HG02943 (cell line): Measurements from ENCODE around the gene DES.
"Not testable (repeated sequence)": the region's sequence is repeated elsewhere in the genome, so short reads cannot be mapped to it uniquely, and the experiment has no call there.

ENCODE experiments used
- ATAC-seq: cut with Tn5 transposase; IDR thresholded peaks from one replicate; pipeline ENCODE4 v1.9.1; 2021; ENCODE audit warnings: mild to moderate bottlenecking, low read depth, moderate library complexity; ENCODE audit not compliant: unreplicated experiment

The DES gene

DNA sequence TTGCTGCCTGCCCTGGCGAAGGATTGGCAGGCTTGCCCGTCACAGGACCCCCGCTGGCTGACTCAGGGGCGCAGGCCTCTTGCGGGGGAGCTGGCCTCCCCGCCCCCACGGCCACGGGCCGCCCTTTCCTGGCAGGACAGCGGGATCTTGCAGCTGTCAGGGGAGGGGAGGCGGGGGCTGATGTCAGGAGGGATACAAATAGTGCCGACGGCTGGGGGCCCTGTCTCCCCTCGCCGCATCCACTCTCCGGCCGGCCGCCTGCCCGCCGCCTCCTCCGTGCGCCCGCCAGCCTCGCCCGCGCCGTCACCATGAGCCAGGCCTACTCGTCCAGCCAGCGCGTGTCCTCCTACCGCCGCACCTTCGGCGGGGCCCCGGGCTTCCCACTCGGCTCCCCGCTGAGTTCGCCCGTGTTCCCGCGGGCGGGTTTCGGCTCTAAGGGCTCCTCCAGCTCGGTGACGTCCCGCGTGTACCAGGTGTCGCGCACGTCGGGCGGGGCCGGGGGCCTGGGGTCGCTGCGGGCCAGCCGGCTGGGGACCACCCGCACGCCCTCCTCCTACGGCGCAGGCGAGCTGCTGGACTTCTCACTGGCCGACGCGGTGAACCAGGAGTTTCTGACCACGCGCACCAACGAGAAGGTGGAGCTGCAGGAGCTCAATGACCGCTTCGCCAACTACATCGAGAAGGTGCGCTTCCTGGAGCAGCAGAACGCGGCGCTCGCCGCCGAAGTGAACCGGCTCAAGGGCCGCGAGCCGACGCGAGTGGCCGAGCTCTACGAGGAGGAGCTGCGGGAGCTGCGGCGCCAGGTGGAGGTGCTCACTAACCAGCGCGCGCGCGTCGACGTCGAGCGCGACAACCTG lies at the start of gene DES:
Gene DES, plus strand, starts transcription at position 223 of the 857 bp plus-strand sequence. Its CDS starts 86 bp downstream, at position 309.
- ATAC-seq: no peak

DNA sequence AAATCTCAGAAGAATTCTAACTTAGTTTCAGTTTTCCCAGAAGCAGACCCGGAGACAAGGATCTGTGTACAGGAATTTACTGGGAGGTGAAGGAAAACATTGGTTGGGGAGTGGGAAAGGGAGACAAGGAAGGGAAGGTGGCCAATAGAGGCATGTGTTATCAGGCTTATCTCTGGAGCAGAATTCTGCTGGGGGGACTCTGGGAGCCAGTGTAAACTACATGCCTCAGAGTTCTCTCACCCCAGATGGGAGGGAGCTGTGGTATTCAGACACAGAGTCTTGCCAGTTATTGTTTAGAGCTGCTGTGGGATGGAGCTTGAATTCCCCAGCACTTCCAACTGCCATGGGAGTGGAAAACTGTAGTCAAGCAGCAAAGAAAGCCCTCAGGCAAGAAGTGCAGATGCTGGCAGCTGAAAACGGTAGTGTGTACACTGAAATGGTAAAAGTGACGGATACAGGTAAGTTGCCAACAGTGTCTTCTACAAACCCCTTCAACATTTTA lies 49.4 kb upstream of the DES start:
- ATAC-seq: no peak

DNA sequence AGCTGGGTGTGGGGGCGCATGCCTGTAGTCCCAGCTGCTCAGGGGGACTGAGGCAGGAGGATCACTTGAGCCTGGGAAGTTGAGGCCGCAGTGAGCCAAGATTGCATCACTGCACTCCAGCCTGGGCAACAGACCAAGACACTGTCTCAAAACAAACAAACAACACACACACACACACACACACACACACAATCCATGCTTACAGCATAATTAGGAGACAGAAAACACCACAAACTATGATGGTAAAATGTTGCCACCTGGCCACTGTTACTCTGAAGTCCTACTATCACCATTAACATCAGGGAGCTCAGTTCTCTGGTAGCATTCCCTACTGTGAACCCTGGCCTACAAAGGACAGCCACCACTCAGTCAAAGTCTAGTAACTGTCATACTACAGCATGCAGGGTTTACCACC lies 48.7 kb upstream of the DES start:
- ATAC-seq: no peak

DNA sequence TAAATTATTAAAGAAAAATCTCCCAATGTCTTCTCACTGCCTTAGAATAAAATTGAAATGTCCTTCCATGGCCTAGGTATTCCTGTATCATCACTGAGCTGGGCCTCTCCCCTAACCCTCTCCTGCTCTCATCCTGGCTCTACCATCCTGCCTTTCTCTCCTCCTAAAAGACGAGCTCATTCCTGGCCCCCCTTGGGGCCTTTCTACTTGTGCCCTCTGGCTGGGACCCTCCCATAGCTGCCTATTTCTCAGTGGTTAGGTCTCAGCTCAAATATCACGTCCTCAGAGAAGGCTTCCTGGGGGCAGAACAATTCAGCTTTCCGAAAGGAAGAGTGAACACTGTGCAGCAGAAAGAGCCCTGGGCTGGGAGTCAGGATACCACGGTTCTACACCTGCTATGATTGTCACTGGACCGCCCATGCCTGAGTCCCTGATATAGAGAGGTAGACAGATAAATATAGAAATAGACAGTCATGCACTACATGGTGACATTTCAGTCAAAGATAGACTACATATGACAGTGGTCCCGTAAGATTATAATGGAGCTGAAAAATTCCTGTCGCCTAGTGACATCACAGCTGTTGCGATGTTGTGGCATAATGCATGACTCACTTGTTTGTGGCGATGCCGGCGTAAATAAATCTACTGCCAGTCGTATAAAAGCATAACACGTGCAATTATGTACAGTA lies 39.9 kb upstream of the DES start:
- ATAC-seq: no peak

DNA sequence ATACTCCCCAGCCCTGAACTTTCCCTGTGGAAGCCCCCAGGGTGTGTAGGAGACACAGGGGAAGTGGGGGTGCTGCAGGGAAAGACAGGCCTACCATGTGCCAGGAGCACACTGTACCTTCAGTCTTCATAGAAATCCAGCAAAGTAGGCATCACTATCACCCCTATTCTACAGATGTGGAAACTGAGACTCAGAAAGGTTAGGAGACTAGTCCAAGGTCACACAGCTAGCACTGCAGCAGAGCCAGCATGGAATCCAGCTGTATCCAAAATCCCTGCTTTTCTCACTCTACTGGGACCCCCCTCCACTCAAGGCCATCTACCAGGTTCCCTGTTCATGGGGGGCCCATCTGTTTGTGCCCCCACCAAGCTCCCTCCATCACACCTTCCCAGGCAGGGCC lies 37.3 kb upstream of the DES start:
- no peak for ATAC-seq

DNA sequence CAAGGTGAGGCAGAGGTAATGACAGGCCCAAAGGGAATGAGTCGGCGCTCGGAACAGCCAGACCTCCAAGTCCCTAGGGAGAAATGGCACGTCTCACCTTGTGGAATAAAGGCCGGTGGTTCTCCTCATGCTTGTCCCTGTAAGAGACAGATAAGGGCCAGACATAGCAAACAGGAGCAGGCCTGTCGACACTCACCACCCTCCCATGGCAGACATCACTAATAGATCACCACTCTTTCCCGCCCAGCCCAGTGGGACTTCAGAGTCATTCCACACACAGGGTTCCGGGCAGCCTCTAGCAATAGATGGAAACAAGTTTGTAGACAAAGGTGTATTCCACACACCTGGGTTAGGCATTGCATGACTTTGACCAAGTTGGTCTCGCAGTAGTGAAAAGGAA lies 36.7 kb upstream of the DES start:
- ATAC-seq: no peak

DNA sequence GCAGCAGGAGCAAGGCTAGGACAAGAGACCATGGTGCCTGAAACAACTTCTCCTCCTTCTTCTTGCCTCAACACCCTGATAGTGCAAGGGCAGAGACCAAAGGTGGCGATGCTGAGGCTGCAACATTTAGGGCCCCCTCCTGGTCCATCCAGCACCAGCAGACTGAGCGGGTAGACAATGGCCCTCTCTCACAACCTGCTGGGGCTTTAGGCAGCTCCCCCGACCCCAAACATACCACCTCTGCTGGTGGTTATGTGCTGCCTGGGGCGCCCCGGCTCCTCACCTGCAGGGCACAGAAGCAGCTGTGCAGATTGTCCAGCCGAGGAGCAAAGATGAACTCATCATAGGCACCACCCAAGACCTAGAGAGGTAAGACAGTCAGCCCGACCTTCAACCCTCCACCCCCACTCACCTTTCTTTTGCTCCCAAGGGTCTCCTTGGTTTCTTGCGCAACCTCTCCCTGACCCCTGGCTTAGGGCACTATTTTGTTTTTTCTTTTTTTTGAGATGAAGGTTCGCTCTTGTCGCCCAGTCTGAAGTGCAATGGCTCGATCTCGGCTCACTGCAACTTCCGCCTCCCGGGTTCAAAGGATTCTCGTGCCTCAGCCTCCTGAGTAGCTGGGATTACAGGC lies 34.0 kb upstream of the DES start:
- no peak for ATAC-seq

DNA sequence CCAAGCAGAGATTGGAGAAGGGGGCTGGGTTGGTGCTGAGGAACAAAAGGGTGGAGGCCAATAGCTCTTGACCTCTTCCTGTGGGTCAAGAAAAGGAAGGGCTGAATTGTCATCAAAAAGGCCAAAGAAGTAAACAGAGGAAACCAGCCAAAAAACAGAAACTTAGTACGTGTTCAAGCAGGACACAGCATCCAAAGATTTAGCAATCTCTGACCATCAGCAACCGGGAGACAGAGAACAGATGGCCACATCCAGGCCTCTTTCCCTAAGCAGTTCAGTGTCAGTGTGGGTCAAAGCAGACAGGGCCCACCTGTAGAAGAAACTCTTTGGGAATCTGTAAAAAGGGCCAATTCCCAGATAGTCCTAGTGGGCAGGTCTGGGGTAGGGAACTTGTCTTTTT lies 33.3 kb upstream of the DES start:
- no peak for ATAC-seq

DNA sequence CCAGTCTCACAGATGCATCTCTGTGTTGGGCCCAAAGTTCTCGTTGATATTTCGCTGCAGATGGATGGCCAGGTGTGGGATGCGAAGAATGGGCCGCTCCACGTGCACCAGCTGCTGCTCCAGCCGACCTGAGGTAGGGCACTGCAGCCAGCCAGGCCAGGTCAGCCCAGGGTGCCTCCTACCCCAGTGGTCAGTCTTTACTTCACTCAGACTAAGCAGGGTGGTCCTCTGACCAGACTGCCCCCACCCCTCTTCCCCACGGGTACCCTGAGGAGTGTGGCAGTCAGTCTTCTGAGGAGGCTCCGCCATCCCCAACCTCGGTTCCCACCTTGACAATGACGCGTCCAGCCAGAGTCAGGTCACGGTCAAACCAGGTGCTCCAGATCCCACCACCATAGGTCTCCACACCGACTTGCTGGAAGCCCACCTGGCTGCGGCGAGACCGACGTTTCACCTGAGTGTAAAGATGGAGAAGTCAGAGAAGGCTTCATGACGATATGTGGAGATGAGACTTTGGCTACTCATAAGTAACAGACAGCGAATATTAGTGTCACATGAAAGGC lies 32.1 kb upstream of the DES start:
- ATAC-seq: no peak

DNA sequence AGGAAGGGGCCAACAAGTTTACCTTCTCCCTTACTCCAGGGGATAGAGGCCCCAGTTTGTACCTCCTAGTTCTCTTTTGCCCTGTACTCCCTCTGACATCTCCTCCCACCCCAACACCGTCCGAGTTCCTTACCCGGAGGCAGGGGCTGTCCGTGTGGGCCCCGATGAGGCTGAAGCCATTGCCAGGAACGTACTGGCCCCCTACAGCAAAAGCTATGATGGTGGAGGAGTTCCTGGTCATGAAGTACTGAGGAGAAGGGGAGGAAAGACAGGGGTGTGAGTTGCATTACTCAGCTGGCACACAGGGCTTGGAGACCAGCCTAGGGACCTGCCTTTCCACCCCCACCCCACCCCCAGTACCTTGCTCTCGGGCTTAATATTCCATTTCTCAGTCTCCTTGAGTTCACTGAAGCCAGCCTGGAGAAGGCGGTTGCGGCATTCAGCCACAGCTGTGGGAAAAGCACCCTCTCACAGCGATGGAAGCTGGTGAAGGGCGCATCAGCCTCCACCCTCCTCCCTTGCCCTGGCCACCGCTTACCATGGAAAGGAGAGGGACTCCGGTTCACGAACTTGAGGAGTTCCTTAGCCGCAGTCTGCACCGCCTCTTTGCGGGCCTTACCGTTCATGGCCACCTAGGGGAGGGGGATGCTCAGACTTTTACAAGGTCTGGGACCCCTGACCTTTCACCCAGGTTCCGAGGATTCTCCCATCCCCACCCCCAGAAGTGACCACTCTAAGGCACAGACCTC lies 31.5 kb upstream of the DES start:
- ATAC-seq: no peak

DNA sequence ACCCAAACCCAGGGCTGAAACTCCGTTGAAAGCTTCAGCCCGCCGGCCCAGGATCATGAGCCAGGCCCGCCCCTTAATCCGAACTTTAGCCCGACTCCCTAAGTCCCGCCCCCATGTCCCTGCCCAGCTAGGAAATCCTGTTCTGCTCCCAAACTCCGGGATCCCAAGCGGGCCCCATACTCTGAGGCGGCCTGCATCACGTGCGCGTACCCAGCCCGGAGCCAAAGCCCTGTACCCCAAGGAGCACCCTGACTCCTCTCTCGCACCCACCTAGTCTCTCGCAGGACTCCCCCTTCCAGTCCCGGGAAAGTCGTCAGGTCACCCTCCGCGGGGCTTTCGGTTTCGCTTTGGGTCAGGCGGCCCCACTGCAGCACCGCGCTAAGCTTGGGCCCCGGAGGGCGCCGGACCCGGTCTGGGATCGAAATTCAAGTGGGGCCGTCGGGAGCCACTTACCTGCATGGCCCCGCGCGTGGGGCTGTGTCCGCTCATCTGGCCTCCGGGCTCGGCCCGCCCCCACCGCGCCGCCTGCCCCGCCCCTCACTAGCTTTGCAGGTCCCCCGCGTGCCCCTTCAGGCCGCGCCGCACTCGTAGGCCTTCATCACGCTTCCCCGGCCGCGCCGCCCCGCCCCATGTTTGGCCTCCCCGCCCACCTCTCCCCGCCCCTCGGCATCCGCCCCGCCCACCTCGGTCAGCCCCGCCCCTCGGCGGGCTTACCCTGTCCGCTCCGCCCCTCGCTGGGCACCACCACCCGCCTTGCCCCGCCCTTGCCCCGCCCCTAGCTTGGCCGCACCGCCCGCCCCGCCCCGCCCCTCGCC lies 30.7 kb upstream of the DES start, which contains the start of gene DNPEP:
Gene DNPEP, minus strand, starts transcription at position 607 of the 815 bp plus-strand sequence. Its CDS starts 118 bp downstream, at position 489.
- ATAC-seq: peak; percentile 59

DNA sequence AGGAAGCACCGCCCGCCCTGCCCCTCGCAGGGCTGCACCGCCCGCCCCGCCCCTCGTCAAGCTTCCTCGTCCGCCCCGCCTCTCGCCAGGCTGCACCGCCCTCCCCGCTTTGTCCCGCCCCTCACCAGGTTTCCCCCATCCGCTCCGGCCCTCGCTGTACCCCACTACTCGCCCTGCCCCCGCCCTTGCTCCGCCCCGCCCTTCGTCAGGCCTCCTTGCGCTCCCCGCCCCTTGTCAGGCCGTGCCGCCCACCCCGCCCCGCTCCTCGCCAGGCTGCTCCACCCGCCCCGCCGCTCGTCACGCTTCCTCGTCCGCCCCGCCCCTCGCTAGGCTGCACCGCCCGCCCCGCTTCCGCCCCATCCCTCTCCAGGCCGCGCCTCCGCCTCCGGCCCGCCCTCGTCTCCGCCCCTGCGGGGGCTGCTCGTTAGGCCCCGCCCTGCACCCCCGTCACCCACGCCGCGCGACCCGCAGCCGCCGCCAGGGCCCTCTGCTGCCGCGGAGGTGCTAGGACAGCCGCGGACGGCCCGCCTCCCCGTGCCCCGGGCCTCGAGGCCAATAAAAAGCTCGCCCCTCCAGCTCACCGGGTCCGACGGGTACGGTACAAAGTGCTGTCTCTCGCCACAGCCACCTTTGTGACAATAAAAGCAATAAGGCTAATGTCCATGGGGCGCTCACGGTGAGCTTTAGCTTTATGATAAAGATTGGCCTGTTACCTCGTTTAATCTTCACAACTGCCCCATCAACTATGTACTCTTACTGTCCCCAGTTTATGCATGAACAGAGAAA lies 29.9 kb upstream of the DES start:
- peak; percentile 66 for ATAC-seq

DNA sequence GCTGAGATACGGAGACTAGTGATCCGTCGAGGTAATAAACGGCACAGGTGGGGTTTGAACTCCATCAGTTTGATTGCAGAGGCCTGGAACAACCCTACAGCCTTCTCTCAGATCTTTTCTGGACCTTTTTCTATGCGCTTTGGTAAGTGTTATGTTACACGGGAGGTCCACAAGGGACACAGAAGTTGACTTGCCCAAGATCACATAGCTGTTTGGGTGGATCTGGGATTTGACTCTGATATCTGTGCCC lies 29.3 kb upstream of the DES start:
- ATAC-seq: no peak

DNA sequence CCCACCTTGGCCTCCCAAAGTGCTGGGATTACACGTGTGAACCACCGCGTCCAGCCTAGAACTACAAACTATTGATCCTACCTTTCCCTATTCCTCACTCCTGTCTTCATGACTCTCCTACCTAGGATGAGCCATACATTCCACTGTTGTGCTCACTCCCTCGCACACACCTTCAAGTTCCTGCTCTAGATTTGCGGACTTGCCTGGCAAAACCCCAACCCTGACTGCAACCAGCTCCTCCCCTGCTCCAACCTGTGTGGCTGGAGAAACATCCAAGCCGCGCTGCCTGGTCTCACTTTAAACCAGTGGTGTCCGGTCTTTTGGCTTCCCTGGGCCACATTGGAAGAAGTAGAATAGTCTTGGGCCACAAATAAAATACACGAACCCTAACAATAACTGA lies 25.4 kb upstream of the DES start:
- no peak for ATAC-seq

DNA sequence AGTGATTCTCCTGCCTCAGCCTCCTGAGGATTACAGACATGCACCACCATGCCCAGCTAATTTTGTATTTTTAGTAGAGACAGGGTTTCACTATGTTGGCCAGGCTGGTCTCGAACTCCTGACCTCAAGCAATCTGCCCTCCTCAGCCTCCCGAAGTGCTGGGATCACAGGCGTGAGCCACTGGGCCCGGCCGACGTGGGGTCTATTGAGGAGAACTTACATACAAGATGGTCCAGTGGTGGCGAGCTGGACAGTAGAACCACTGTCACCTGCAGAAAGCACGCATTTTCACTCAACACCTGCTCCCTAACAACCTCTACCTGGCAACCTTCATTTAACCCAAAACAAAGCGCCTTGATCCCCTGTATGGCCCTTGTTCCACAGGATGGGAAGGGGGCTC lies 23.1 kb upstream of the DES start:
- not testable (repeated sequence) for ATAC-seq

DNA sequence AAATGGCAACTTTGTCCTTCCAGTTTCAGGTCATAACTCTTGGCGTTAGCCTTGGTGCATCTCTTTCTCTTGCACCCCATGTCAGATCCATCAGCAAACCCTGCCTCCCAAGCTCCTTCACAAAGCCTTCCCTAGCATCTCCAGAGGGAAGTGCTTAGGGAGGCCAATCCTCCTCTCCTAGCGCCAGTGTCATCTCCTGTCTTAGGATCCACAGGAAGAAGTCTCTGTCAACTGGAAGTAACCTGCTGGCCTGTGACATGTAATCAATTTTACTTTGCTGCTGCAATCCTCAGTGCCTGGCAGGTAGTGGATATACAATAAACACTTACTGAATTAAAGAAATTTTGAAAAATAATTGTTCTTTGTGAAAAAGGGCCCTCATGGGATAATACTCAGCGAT lies 22.6 kb upstream of the DES start:
- no peak for ATAC-seq

DNA sequence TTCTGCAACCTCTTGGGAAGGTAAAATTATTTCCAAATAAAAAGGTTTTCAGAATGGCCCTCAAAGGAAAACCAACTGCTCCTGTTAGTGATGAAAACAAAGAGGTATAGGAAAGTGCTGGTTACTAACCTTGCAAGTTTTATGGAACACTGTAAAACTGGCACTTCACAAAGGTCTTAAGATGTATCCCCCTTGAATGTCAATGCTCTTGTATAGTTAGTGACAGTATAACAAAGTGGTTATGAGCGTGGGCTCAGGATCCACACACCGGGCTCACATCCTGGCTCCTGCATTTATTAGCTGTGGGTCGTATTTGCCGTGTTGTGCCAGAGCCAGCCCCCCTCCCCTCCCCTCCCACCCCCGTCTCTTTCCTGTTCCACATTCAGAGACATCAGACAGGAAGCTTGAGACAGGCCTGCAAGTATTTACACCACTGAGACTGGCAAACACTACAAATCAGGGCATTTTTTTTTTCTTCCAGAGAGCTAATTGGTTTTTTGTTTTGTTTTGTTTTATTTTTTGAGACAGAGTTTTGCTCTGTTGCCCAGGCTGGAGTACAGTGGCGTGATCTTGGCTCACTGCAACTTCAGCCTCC lies 21.2 kb upstream of the DES start:
- ATAC-seq: no peak

DNA sequence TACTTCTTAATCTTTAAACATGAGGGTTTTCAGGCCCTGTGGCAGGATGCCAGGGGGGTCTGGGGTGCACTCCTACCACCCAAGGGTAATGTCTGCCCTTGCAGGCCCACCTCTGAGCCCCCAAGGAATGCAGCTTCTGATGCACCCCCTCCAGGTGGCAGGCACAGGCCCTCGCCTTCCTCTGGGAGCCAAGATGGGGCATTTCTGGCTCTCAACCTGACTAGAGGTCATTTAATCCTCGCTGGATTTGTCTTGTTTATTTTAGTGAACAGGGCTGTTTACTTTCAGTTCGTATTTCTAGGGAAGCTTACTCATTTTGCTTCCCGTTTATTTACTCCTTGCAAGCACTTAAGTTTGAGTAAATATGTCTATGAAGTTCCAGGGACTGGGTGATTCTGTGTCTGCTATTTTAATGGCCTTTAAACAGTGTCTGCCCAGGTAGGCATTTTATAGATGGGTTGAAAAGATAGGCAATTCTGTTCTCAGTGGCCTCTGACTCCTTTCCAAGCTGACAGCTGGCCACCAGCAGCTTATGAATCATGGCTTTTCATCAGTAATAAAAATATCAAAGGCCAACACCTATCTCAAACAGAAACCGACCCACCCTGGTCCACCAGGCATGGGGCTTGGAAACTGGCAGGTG lies 19.3 kb upstream of the DES start:
- ATAC-seq: no peak
